ENCODE results near the gene DNAJA3.
A peak's percentile ranks its signal among the peaks of the same experiment; 100 is the strongest.

Gene DNAJA3

GRCh38 chr16:4477966-4478365, 52.3 kb downstream of the DNAJA3 start:
- peak; percentile 27 for DNase-seq

- DNase-seq, result no peak
Measured at GRCh38 chr16:4481526-4481925, 55.9 kb downstream of the DNAJA3 start.

GRCh38 chr16:4481963-4482362, 56.3 kb downstream of the DNAJA3 start:
- no peak for DNase-seq

- DNase-seq, result no peak
Measured at GRCh38 chr16:4486126-4486893, 60.6 kb downstream of the DNAJA3 start.

- no peak for DNase-seq
Measured at GRCh38 chr16:4487955-4488498, 62.4 kb downstream of the DNAJA3 start.

GRCh38 chr16:4488499-4488967, 62.9 kb downstream of the DNAJA3 start:
- no peak for DNase-seq

- DNase-seq, result no peak
Measured at GRCh38 chr16:4489030-4489429, 63.4 kb downstream of the DNAJA3 start.

- DNase-seq, result no peak
Measured at GRCh38 chr16:4491898-4492297, 66.2 kb downstream of the DNAJA3 start.

- DNase-seq, result no peak
Measured at GRCh38 chr16:4494746-4495490, 69.2 kb downstream of the DNAJA3 start.

- no peak for DNase-seq
Measured at GRCh38 chr16:4495766-4496165, 70.1 kb downstream of the DNAJA3 start.

GRCh38 chr16:4496305-4496704, 70.6 kb downstream of the DNAJA3 start:
- no peak for DNase-seq

- no peak for DNase-seq
Measured at GRCh38 chr16:4498546-4499195, 73.0 kb downstream of the DNAJA3 start.

- no peak for DNase-seq
Measured at GRCh38 chr16:4499196-4499555, 73.5 kb downstream of the DNAJA3 start.

GRCh38 chr16:4500272-4500671, 74.6 kb downstream of the DNAJA3 start:
- DNase-seq, result no peak

GRCh38 chr16:4501071-4501478, 75.4 kb downstream of the DNAJA3 start:
- no peak for DNase-seq

- DNase-seq, result no peak
Measured at GRCh38 chr16:4505356-4506147, 79.9 kb downstream of the DNAJA3 start.

Data from NCI-H82 (cell line).